HS-5 (cell line): ENCODE measurements around the gene SINHCAF.

Experiments used
- DNase-seq: peaks from one replicate; pipeline ENCODE4 v3.0.0-alpha.2; 2012; ENCODE audit warnings: low read depth

Gene SINHCAF

GRCh38 chr12:31331242-31331641 is 5.3 kb upstream of the SINHCAF start:
- DNase-seq: no peak

GRCh38 chr12:31326736-31327659 is 1.0 kb upstream of the SINHCAF start:
- no peak for DNase-seq

- DNase-seq: no peak
Observed at GRCh38 chr12:31325524-31325875, 450 bp downstream of the SINHCAF start.

DNA sequence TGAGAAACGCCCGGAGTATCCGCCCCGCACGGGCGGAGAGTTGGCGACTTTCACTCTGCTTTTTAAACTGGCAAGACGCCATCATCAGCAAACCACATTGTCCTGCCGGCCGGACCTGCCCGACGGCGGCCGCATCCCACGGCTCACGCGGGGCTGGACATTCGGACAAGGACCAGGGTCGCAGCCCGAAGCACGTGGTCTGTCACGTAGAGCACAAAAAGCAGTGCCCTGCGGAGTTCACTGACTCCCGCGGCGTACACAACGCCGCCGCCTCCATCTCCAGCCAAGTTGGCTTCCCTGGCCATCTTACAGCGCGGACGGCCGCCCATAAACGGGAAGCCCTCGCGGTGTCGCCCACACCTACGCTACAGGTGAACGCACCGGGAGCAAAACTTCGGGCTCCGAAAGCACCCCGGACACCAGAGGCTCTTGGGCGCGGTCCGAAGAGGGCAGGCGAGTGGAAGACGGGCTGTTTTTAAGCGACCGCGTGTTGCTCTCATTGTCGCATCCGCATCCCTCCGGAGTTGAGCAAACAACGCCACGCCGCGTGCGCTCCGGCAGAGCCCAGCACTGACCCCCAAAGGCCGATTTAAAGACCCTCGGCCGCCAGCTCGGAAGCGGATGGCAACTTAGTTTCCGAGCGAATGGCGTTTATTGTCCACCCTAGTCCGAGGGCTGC is 966 bp downstream of the SINHCAF start:
- no peak for DNase-seq

DNA sequence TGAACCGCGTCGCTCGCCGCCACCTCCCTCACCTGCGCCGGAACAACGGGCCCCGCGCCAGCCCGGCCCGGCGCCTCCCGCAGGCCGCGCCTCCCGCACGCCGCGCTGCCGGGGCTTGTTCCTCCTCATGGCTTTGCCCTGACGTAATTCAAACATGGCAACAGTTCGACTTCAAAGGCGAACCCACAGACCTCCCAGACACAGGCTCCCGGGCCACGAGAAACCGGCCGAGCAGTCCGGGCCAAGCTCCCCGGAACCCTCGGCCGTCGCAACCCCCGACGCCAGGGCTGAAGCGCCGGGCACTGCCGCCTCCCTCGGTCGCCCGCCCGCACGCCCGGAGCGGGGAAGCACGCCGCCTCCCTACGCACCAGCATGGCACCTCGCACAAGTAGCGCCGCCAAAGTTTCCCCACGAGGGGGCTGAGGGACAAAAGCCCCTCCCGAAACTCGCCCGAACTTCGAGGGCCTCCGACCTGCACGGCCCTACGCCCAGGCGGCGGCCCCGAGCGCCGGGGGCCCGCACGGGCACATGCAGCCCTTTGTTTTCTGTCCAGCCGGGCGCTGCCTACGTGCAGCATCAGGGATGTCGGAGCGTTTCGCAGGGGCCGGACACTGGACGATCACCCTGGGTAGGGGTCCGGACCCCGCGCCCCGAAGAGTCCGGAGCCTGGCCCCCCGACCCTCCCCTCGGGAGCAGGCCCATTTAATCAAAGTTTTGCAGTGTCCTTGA is 1.7 kb downstream of the SINHCAF start:
- no peak for DNase-seq

- DNase-seq: no peak
Observed at GRCh38 chr12:31323391-31324115, 2.4 kb downstream of the SINHCAF start.

DNA sequence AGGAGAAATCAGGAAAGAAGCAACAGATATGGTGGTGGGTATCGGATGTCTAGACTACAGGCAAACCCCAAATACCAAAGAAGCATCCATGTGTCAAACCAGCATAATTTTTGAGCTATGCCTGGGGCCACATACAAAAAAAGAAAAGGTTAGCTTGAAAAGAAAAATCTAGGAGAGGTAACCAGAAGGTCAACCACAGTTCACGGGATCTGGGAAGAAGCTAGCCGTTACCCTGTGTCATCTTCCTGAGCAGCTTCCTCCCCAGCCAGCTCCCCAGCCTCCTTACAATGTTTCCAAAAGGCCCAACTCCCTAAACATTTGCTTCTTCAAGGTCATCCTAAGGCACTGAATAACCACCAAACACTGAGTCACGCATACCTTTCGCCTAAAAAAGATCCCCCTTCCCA is 3.1 kb downstream of the SINHCAF start:
- no peak for DNase-seq

GRCh38 chr12:31321897-31322228 is 4.1 kb downstream of the SINHCAF start:
- no peak for DNase-seq

- DNase-seq: no peak
Observed at GRCh38 chr12:31321186-31321896, 4.6 kb downstream of the SINHCAF start.

GRCh38 chr12:31318657-31319269 is 7.2 kb downstream of the SINHCAF start:
- no peak for DNase-seq

DNA sequence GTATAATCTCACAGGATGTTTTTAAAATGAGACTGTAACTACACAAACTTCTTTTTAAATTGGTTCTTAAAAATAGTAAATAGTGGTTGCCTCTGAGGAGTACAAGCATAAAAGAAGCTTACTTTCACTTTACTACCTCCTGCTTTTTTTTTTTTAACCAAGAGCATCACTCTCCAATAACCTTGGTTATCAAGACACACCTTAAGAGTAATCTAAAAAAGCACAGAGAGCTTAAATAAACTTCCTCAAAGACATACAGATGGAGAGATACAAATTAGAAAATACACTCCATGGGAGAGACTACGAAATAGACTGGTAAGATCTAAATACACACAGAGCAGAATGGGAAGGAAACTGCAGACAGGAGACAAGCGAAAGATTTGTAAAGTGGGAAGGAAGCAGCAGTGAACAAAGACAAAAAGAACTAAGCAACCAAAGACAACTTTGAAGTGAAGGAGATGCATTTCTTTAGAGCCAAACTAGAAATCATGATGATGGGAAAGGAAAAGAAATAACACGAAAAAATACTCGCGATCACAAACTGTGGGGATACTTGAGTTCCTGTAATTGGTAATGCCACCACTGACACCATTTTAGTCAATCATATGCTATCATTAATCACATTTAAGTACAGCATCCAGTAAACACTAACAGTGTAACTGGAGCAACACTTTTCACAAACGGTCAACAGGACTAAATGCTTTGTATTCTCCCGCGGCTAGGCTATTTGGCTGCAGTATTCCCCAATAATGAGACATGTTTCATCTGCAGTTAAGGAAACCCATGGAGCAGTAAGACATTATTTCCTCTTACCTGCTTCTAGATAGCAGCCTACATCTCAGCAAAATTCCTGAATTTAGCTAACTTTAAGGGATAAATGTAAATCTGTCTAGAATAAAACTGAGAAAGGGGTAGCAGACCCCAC is 8.2 kb downstream of the SINHCAF start:
- no peak for DNase-seq

GRCh38 chr12:31316891-31317290 is 9.1 kb downstream of the SINHCAF start:
- no peak for DNase-seq

DNA sequence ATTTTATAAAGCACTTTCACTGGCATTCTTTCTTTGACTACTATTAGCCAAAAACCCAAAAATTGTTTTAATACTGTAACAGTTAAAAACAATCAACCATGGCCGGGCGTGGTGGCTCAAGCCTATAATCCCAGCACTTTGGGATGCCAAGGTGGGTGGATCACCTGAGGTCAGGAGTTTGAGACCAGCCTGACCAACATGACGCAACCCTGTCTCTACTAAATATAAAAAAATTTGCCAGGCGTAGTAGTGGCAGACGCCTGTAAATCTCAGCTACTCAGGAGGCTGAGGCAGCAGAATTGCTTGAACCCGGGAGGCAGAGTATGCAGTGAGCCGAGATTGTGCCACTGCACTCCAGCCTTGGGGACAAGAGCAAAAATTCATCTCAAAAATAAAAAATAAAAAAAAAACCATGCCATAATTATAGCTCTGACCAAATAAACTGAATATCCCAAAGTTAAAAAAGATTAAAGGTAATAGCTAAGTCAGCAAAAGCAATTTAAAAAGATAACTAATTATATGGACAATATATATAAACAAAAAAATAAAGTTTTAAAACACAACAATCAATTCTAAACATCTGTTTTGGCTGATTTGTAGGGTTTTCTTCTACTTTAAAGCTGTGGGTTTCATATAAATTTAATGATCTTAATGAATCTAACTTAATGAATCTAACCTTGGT is 10.0 kb downstream of the SINHCAF start:
- DNase-seq: no peak

DNA sequence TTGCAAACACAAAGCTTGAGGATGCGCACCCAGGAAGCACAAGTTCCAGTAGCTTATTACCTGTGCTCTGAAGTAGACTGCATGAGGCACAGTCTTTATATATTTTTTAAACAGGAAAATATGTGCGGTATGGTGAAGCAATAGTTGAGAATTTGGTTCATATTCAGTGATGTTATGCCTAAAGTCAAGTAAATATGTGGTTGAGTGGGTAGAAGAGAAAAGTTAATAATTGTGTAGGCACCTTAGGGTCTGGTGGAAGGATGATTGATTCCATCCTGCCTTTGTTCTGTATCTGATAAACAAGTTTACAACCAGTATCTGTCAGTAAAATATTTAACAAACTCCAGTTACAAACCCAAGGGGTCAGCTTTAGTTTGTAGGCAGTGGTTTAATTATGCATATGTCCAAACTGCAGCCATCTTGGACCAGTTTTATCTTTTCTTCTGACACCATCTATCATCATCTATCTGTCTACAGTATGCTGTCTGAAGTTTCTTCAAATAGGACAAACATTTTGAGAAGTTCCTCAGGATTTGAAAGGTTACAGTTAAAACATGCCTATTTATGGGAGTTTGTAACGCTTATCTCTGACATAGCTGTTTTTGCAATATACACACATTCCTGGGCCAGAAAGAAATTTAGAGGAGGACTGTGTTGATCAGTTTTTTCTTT is 10.8 kb downstream of the SINHCAF start:
- DNase-seq: no peak

DNA sequence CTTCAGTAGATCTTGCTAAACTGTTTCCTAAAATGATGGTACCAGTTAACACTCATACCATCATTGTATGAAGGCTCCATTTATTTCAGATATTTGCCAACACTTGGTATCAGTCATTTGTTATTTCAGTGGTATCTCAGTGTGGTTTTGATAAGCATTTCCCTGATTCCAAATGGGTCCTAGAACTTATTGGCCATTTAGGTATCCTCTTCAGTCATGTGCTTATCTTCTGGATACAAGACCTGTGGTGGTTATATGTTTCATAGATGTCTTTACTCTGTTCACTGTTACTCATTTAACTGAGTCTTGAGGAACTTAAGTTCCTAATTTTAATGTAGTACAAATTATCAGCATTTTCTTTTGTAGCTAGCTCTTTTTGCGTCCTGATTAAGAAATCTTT is 13.5 kb downstream of the SINHCAF start:
- DNase-seq: no peak

DNA sequence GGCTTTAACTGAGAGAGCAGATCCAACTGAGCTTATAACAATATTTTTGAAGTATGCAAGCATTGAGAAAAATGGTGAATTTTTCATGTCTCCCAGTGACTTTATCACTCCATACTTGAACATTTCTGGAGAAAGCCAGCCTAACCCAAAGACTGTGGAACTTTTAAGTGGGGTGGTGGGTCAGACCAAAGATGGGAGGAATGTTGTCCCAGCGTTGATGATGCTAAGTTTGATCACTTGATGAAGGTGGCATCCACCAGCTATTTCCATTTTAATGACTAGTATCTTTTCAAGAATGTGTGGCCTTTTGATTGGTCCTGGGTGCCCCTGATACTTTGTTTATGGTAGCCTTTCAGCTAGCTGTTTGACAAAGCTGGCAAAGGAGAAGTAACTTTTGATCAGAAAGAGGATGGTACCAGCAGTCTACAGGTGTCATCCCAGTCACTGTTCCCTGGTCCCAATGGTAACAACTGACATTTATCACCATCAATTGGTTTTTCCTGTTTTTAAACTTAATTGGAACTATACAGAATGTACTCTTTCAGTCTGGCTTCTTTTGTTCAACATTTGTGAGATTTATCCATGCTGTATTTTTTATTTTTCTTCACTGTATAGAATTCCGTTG is 14.2 kb downstream of the SINHCAF start:
- no peak for DNase-seq

GRCh38 chr12:31310488-31310887 is 15.5 kb downstream of the SINHCAF start:
- no peak for DNase-seq

GRCh38 chr12:31309279-31309678 is 16.7 kb downstream of the SINHCAF start:
- no peak for DNase-seq
